OCI-LY3 (cell line): Measurements from ENCODE around the gene HBA1.

Experiments used
- H2AFZ ChIP-seq: fragments of 200-600, 300-600 bp; shearing (Covaris generic); 2 replicates; pipeline ENCODE4 v1.6.0; 2014; ENCODE audit warnings: antibody characterized with exemption, low read depth, low read length
- H3K27ac ChIP-seq: fragments of 200-600, 300-600 bp; sonication (generic); 2 replicates; pipeline ENCODE4 v1.5.1; 2014; ENCODE audit warnings: mild to moderate bottlenecking, low read length, moderate library complexity, mixed read lengths
- H3K27me3 ChIP-seq: fragments of 200-600, 300-600 bp; sonication (generic); 2 replicates; pipeline ENCODE4 v1.6.1; 2014; ENCODE audit warnings: low read depth, low read length, mixed read lengths
- H3K36me3 ChIP-seq: fragments of 200-600, 300-600 bp; sonication (generic); replicated peaks from 2 replicates; pipeline ENCODE3; 2014; ENCODE audit warnings: low read depth, low read length, mixed read lengths
- H3K4me1 ChIP-seq: fragments of 300-600, 200-600 bp; sonication (generic); 2 replicates; pipeline ENCODE4 v1.6.1; 2014; ENCODE audit warnings: low read length, mixed read lengths
- H3K4me2 ChIP-seq: fragments of 200-600, 300-600 bp; sonication (generic); 2 replicates; pipeline ENCODE4 v1.6.1; 2014; ENCODE audit warnings: low read length, mixed read lengths
- H3K4me3 ChIP-seq: fragments of 300-600, 200-600 bp; sonication (generic); 2 replicates; pipeline ENCODE4 v1.5.1; 2014; ENCODE audit warnings: antibody characterized with exemption, mild to moderate bottlenecking, low read length, moderate library complexity
- H3K79me2 ChIP-seq: fragments of 300-600, 200-600 bp; shearing (Covaris generic); 2 replicates; pipeline ENCODE4 v1.6.1; 2014; ENCODE audit warnings: mild to moderate bottlenecking, low read length, mixed read lengths
- H3K9ac ChIP-seq: fragments of 300-600, 200-600 bp; shearing (Covaris generic); 2 replicates; pipeline ENCODE4 v1.6.0; 2014; ENCODE audit warnings: mild to moderate bottlenecking, low read length, moderate library complexity
- H3K9me3 ChIP-seq: fragments of 200-600, 300-600 bp; shearing (Covaris generic); 2 replicates; pipeline ENCODE4 v1.6.1; 2014; ENCODE audit warnings: low read length, mixed read lengths; ENCODE audit not compliant: insufficient read depth
- H4K20me1 ChIP-seq: fragments of 200-600, 300-600 bp; sonication (generic); 2 replicates; pipeline ENCODE4 v1.6.1; 2016; ENCODE audit warnings: low read length, mixed read lengths; ENCODE audit not compliant: insufficient read depth
- CTCF ChIP-seq: fragments of 200-600, 300-600 bp; sonication (generic); IDR thresholded peaks from 2 replicates; pipeline ENCODE4 v1.5.1; 2014; ENCODE audit warnings: antibody characterized with exemption, low read length, low read depth
- EZH2phosphoT487 ChIP-seq: fragments of 200-600 bp; shearing (Covaris generic); IDR thresholded peaks from 2 replicates; pipeline ENCODE4 v1.6.1; 2018; ENCODE audit warnings: antibody characterized with exemption, mixed run types, low read depth

Gene HBA1

GRCh38 chr16:212999-213398 lies 36.5 kb downstream of the HBA1 start:
- H3K4me1 ChIP-seq: peaks cover 8% of the 10 kb centered on the region
- peaks cover 43% of the 10 kb centered on the region for H3K36me3 ChIP-seq
- H3K79me2 ChIP-seq: peaks cover 88% of the 10 kb centered on the region

DNA sequence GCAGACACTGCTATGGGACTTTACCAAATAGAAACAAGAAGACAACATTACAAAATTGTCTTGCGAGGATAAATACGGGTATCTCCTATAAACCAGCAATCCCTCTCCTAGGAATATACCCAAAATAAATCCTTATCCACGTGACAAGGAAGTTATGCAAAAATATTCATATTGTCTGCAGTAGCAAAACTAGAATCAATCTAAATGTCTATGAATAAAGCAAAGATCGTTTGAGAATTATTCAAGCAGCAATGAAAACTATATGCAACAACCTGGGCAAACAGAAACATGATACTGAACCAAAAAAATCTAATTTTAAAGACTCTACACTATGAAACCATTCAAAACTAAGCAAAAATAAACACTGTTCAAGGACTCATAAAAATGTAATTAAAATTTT lies 43.5 kb downstream of the HBA1 start:
- TF ChIP-seq CTCF: no peak
- no peak for TF ChIP-seq EZH2phosphoT487
- peaks cover 85% of the 10 kb centered on the region for H3K79me2 ChIP-seq
- H3K4me3 ChIP-seq: no peak overlapping the region
- no peak overlapping the region for H3K4me2 ChIP-seq
- H3K27me3 ChIP-seq: no peaks in the 10 kb centered on the region
- peaks cover 8% of the 10 kb centered on the region for H3K4me1 ChIP-seq
- H2AFZ ChIP-seq: no peak overlapping the region
- H3K27ac ChIP-seq: no peak overlapping the region
- no peak overlapping the region for H3K9ac ChIP-seq
- peaks cover 39% of the 10 kb centered on the region for H3K36me3 ChIP-seq
- no peaks in the 10 kb centered on the region for H3K9me3 ChIP-seq
- H4K20me1 ChIP-seq: peaks cover 5% of the 10 kb centered on the region; the same call in 1 of the 2 replicates

More at GRCh38 chr16:212999-213398, 36.5 kb downstream of the HBA1 start:
- H3K4me2 ChIP-seq: no peak overlapping the region
- H3K27ac ChIP-seq: no peak overlapping the region
- peaks cover 8% of the 10 kb centered on the region; the same call in 1 of the 2 replicates for H4K20me1 ChIP-seq
- no peak for TF ChIP-seq CTCF
- no peak for TF ChIP-seq EZH2phosphoT487
- H3K4me3 ChIP-seq: no peak overlapping the region
- no peak overlapping the region for H2AFZ ChIP-seq
- H3K27me3 ChIP-seq: no peaks in the 10 kb centered on the region
- H3K9ac ChIP-seq: no peak overlapping the region
- H3K9me3 ChIP-seq: no peaks in the 10 kb centered on the region
